ENCODE results near the gene TSPEAR.

GRCh38 chr21:44530903-44531605, 180.3 kb downstream of the TSPEAR start:
- TF ChIP-seq TAF1 (IDR thresholded peaks at IDR 0.05; ENCODE audit: borderline replicate concordance, insufficient read depth, low read length) (no peak), REST (IDR thresholded peaks at IDR 0.05; ENCODE audit: insufficient read depth in 1 of 2, low read depth in 2 of 2, low read length in 2 of 2) (no peak), POLR2AphosphoS5 (IDR thresholded peaks at IDR 0.05; ENCODE audit: low read depth, low read length) (no peak)

All from PFSK-1 (cell line).